Upper lobe of left lung (tissue), 6 donors: ENCODE results near the gene CAST. TPM values are rescaled to one million over a fixed set of nuclear protein-coding genes. Genes with fewer than 3 reads are reported as not detected.
A peak's percentile ranks its signal among the peaks of the same experiment; 100 is the strongest.

Source experiments
- ATAC-seq, 2 donors: fragments of 200-7000 bp; cut with Tn5 transposase; one replicate each; pipeline ENCODE4 v1.9.1; 2022; ENCODE audit warnings: mild to moderate bottlenecking in 2 of 2, moderate library complexity in 2 of 2; ENCODE audit not compliant: low FRiP score in 2 of 2
- DNase-seq, 2 donors: peaks; one replicate each; pipeline ENCODE4 v3.0.0-alpha.2; 2019 to 2020
- H3K27ac ChIP-seq, 4 donors: fragments of 200-600 bp; sonication (generic); one replicate each; pipeline ENCODE4 v1.5.1; 2016 to 2019
- H3K27me3 ChIP-seq, 4 donors: fragments of 200-600 bp; sonication (generic); one replicate each; pipeline ENCODE4 v1.5.1; 2017 to 2019
- H3K36me3 ChIP-seq, 4 donors: fragments of 200-600 bp; sonication (generic); one replicate each; pipeline ENCODE4 v1.5.1; 2016 to 2019
- H3K4me1 ChIP-seq, 4 donors: fragments of 200-600 bp; sonication (generic); one replicate each; pipeline ENCODE4 v1.5.1; 2018 to 2019
- H3K4me3 ChIP-seq, 4 donors: fragments of 200-600 bp; sonication (generic); one replicate each; pipeline ENCODE4 v1.5.1; 2017 to 2019; ENCODE audit warnings: mild to moderate bottlenecking in 2 of 4, moderate library complexity in 1 of 4
- H3K9me3 ChIP-seq, 4 donors: fragments of 200-600 bp; sonication (generic); one replicate each; pipeline ENCODE4 v1.5.1; 2018 to 2019
- EP300 ChIP-seq, 4 donors: sonication (generic); formaldehyde crosslinking; IDR thresholded peaks; one replicate each; pipeline ENCODE4 v1.5.1; 2017; ENCODE audit warnings: antibody characterized with exemption in 4 of 4, control low read depth in 2 of 4
- POLR2A ChIP-seq, 4 donors: fragments of 450-650 bp; IDR thresholded peaks; one replicate each; pipeline ENCODE4 v1.5.1; 2016 to 2017; ENCODE audit warnings: antibody characterized with exemption in 4 of 4, mild to moderate bottlenecking in 2 of 4
- POLR2AphosphoS5 ChIP-seq, 2 donors: sonication (generic); formaldehyde crosslinking; IDR thresholded peaks; one replicate each; pipeline ENCODE4 v1.5.1; 2017; ENCODE audit warnings: antibody characterized with exemption in 2 of 2
- WGBS, 2 donors: methylation state at CpG; one replicate each; pipeline ENCODE4 v1.1.5; 2017 to 2018; 5-methylcytosine and 5-hydroxymethylcytosine counted together
- total RNA-seq, 6 donors: library from RNA; depleted of rRNA in 4 of 6; stranded (reverse); fragments of >200 nt in 4 of 6; gene quantifications; one replicate each; pipeline versions ENCODE4 v1.1.0 to v1.2.1, GENCODE V29; 2016 to 2021
- TF ChIP-seq, protein P1 (sequence below), 6 experiments: fragments of 450-650 bp in 4 of 6; fragments of 200-600 bp in 2 of 6; sonication (generic) in 2 of 6; IDR thresholded peaks; one replicate each; pipeline ENCODE4 v1.5.1; 2016 to 2019; ENCODE audit warnings: antibody characterized with exemption in 6 of 6
- donor health status: DM: no; HTN: no; CAD: no; lungs with moderate emphysema.
- donor health status: DM: no; HTN: yes; CAD: no; lungs with severe emphysema.

The CAST gene
- total RNA-seq, 6 donors from 2014 or later = 233 to 388 (median 270) TPM

DNA sequence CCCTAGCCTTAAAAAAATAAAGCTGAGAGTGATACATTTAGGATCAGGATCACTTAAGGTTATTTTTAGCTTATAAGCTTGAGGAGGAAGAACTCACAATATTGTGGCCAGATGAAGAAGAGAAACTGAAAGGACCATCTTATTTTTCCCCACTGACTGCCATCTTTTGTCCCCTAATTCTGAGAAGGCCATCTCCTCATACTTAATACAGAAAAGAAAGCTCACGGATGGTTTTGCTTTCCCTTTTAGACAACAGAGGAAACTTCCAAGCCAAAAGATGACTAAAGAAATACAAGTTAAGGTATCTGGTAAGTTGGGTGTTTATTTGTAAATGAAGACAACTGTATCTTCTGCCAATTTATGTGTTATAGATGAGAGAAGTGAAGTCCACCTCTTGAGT, 109.2 kb downstream of the CAST start:
- H3K27me3 ChIP-seq = no peaks in the 10 kb centered on the region
- no peak overlapping the region for H3K4me3 ChIP-seq
- H3K36me3 ChIP-seq = peaks cover 56 to 100% (median 74%) of the 10 kb centered on the region in 4 donors
- TF ChIP-seq POLR2AphosphoS5 (IDR thresholded peaks at IDR 0.05) = no peak
- no peak for TF ChIP-seq POLR2A (IDR thresholded peaks at IDR 0.05)
- H3K27ac ChIP-seq = peak overlapping the region in 1 of 4 donors; percentile 20
- WGBS, 2 donors = 63 to 65% methylated on average over 1 of the region's 1 CpG
- ATAC-seq (no peak), DNase-seq (no peak)
- no peaks in the 10 kb centered on the region for H3K9me3 ChIP-seq
- no peaks in the 10 kb centered on the region for H3K4me1 ChIP-seq

DNA sequence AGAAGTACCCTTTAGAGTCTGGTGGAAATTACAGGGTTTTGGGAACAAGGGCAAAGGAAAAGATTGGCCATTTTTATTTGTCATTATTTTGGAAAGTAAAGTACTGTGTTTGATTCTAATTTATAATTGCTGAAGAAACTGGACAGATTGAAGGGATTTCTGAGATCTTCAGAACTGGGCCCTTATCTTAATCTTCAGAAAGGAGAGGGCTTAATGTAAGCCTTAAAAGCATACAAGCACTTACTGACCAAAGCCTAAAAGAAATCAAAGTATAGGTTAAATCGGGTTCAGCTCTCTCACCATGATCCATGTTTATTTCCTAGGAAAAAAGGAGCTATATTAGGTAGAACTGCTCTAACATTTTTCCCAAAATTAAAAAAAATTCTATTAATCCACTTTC, 109.9 kb downstream of the CAST start:
- ATAC-seq = no peak
- no peak overlapping the region for H3K4me3 ChIP-seq
- H3K36me3 ChIP-seq = peaks cover 49 to 99% (median 69%) of the 10 kb centered on the region in 4 donors
- H3K27ac ChIP-seq = peak overlapping the region in 1 of 4 donors; percentile 20
- no peak for DNase-seq
- no peaks in the 10 kb centered on the region for H3K4me1 ChIP-seq
- H3K9me3 ChIP-seq = no peaks in the 10 kb centered on the region
- no peaks in the 10 kb centered on the region for H3K27me3 ChIP-seq
- 66 to 68% methylated on average over 1 of the region's 1 CpG for WGBS, 2 donors
- TF ChIP-seq EP300 (IDR thresholded peaks at IDR 0.05) (no peak), POLR2A (IDR thresholded peaks at IDR 0.05) (no peak), POLR2AphosphoS5 (IDR thresholded peaks at IDR 0.05) (no peak)
- TF ChIP-seq, protein P1, sequence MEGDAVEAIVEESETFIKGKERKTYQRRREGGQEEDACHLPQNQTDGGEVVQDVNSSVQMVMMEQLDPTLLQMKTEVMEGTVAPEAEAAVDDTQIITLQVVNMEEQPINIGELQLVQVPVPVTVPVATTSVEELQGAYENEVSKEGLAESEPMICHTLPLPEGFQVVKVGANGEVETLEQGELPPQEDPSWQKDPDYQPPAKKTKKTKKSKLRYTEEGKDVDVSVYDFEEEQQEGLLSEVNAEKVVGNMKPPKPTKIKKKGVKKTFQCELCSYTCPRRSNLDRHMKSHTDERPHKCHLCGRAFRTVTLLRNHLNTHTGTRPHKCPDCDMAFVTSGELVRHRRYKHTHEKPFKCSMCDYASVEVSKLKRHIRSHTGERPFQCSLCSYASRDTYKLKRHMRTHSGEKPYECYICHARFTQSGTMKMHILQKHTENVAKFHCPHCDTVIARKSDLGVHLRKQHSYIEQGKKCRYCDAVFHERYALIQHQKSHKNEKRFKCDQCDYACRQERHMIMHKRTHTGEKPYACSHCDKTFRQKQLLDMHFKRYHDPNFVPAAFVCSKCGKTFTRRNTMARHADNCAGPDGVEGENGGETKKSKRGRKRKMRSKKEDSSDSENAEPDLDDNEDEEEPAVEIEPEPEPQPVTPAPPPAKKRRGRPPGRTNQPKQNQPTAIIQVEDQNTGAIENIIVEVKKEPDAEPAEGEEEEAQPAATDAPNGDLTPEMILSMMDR (IDR thresholded peaks at IDR 0.05) = no peak

DNA sequence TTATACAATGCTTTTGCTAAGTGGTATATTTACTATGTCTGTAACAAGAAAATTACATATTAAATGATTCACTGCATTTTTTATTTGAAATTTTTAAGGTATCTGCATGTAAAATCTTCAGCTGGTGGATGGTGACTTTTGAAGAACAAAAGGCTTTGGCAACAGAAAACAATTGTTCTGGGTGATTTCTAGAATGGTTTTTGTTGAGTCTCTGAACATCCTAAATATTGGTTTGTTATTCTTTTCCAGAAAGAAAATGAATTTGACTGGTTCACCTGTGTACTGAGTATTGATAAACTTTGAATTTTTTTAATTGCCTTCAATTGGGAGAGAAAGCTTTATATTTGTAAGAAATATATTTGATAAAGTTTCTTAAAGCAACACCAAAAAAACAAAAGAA, 110.4 kb downstream of the CAST start:
- no peak for ATAC-seq
- TF ChIP-seq POLR2AphosphoS5 (IDR thresholded peaks at IDR 0.05) (no peak), EP300 (IDR thresholded peaks at IDR 0.05) (no peak), POLR2A (IDR thresholded peaks at IDR 0.05) (no peak)
- TF ChIP-seq, protein P1 (IDR thresholded peaks at IDR 0.05) = no peak
- Histone ChIP-seq H3K4me3 (no peak overlapping the region), H3K27me3 (no peaks in the 10 kb centered on the region), H3K9me3 (no peaks in the 10 kb centered on the region), H3K36me3 (peaks cover 45 to 99% (median 68%) of the 10 kb centered on the region in 4 donors), H3K4me1 (no peaks in the 10 kb centered on the region), H3K27ac (no peak overlapping the region)
- no peak for DNase-seq

DNA sequence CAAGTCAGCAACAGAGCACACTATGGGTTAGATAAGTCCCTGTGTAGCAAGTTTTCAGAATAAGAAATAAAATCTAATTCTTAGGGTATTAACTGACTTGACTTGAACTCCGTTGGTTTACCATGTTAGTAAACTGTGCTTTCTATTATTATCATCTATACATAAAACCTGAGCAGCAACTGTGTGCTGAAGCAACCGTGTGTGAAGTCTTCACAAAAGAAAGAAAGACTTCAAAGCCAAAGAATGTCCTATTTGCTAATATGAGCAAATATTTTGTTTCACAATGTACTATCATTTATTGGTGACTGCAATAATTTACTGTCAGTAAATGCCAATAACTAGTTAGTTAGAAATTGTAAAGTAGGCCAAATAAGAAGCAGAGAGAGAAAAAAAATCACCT, 112.9 kb downstream of the CAST start:
- Histone ChIP-seq H3K27ac (no peak overlapping the region), H3K9me3 (no peaks in the 10 kb centered on the region), H3K27me3 (no peaks in the 10 kb centered on the region), H3K36me3 (peaks cover 28 to 99% (median 59%) of the 10 kb centered on the region in 4 donors), H3K4me1 (no peaks in the 10 kb centered on the region), H3K4me3 (no peak overlapping the region)
- ATAC-seq (no peak), DNase-seq (no peak)
- WGBS, 2 donors = 87 to 89% methylated on average over 2 of the region's 2 CpGs
- TF ChIP-seq POLR2A (IDR thresholded peaks at IDR 0.05) (no peak), POLR2AphosphoS5 (IDR thresholded peaks at IDR 0.05) (no peak), EP300 (IDR thresholded peaks at IDR 0.05) (no peak)
- TF ChIP-seq, protein P1 (IDR thresholded peaks at IDR 0.05) = no peak

DNA sequence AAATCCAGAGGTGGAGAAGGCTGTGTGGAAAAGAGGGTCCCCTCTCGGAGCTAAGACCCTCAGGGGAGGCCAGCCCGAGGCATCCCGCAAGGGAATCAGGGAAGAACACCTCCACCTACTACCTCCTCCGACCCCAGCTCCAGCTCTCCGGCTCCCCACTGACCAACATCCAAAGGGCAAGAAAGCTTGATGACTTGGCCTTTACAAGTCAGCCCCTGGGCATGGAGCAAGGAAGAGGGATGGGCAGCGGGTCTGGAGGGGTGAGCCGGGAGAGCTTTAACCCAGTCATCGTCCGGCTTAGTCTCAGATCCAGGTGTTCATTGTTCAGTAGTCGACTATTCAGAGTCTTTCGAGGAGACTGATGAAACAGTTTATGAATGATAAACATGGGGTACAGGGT, 113.5 kb downstream of the CAST start:
- ATAC-seq (no peak), DNase-seq (no peak)
- no peak overlapping the region for H3K27ac ChIP-seq
- no peaks in the 10 kb centered on the region for H3K27me3 ChIP-seq
- TF ChIP-seq POLR2AphosphoS5 (IDR thresholded peaks at IDR 0.05) (no peak), POLR2A (IDR thresholded peaks at IDR 0.05) (no peak), EP300 (IDR thresholded peaks at IDR 0.05) (no peak)
- TF ChIP-seq, protein P1 (IDR thresholded peaks at IDR 0.05) = no peak
- no peaks in the 10 kb centered on the region for H3K9me3 ChIP-seq
- no peak overlapping the region for H3K4me3 ChIP-seq
- H3K36me3 ChIP-seq = peaks cover 28 to 98% (median 54%) of the 10 kb centered on the region in 4 donors
- peaks cover 0 to 2% (median 0%) of the 10 kb centered on the region in 4 donors for H3K4me1 ChIP-seq
- 97 to 98% methylated on average over 11 of the region's 11 CpGs for WGBS, 2 donors
